ENCODE data around the gene ZIK1. TPM values are rescaled to one million over a fixed set of nuclear protein-coding genes. Genes with fewer than 3 reads are reported as not detected.

ZIK1 gene
- total RNA-seq, 2 experiments from 2014 or later: 6.9 to 7.1 TPM

GRCh38 chr19:57633832-57634131, 49.8 kb downstream of the ZIK1 start:
- POLR2A ChIA-PET: interaction anchor here (0.6 to 2.3 kb wide), 14 partner anchors 9 to 550 kb away, joined by 3 to 13 read pairs (median 4); partner anchors contain the start of genes ZNF134, ZNF154, ZNF274 and ZNF304
- peak overlapping the region; percentile 87 for H3K4me3 ChIP-seq (ENCODE audit: low read length)
- peaks cover 70% of the 10 kb centered on the region for H3K36me3 Mint-ChIP-seq (ENCODE audit: low read depth)

GRCh38 chr19:57637379-57637778, 53.4 kb downstream of the ZIK1 start:
- peaks cover 80% of the 10 kb centered on the region for H3K36me3 ChIP-seq (ENCODE audit: insufficient read depth, low read length)
- TF ChIP-seq CTCF (IDR thresholded peaks at IDR 0.05): no peak
- POLR2A ChIA-PET: no interaction called here
- H3K27me3 ChIP-seq (ENCODE audit: control insufficient read depth in 1 of 2, insufficient read depth in 2 of 2, low read length in 2 of 2): no peaks in the 10 kb centered on the region
- peaks cover 14 to 63% of the 10 kb centered on the region in 2 experiments for H3K9me3 ChIP-seq (ENCODE audit: control insufficient read depth in 1 of 2, insufficient read depth in 1 of 2, low read length in 2 of 2)
- ATAC-seq (ENCODE audit: poor library complexity): no peak
- peaks cover 19% of the 10 kb centered on the region for H3K4me1 ChIP-seq (ENCODE audit: insufficient read depth, low read length)
- no peaks in the 10 kb centered on the region for H3K27me3 Mint-ChIP-seq
- CTCF ChIA-PET: no interaction called here
- H3K9me3 Mint-ChIP-seq: peaks cover 30% of the 10 kb centered on the region
- H3K27ac ChIP-seq (ENCODE audit: low read depth in 1 of 2, low read length in 2 of 2): no peak overlapping the region
- peaks cover 100% of the 10 kb centered on the region for H3K36me3 Mint-ChIP-seq (ENCODE audit: low read depth)
- no peak overlapping the region for H3K27ac Mint-ChIP-seq
- no peak overlapping the region for H3K4me3 ChIP-seq (ENCODE audit: low read length)
- intact Hi-C loops (cut with DNase I, micrococcal nuclease): no loop called here
- no peak for DNase-seq
- peak overlapping the region; percentile 30 for H3K4me3 Mint-ChIP-seq
- peaks cover 35% of the 10 kb centered on the region for H3K4me1 Mint-ChIP-seq (ENCODE audit: low read depth)

More at GRCh38 chr19:57633832-57634131, 49.8 kb downstream of the ZIK1 start:
- intact Hi-C loops (cut with DNase I, micrococcal nuclease): loop anchor here (1.0 to 5.0 kb wide), 7 partner anchors 19 to 524 kb away; partner anchors contain the start of genes ZNF134 (in 2 of the 2), ZNF416 (in 2 of the 2), ZNF417 (in 1 of the 2) and ZNF551 (in 1 of the 2)
- H3K27me3 ChIP-seq (ENCODE audit: control insufficient read depth in 1 of 2, insufficient read depth in 2 of 2, low read length in 2 of 2): no peaks in the 10 kb centered on the region
- Mint-ChIP-seq H3K4me1 (ENCODE audit: low read depth) (peaks cover 35% of the 10 kb centered on the region), H3K4me3 (peak overlapping the region; percentile 98), H3K27me3 (no peaks in the 10 kb centered on the region), H3K9me3 (peaks cover 22% of the 10 kb centered on the region), H3K27ac (peak overlapping the region; percentile 76)
- DNase-seq (peak in 1 of 14 experiments; percentile 18), ATAC-seq (ENCODE audit: poor library complexity) (no peak)
- H3K27ac ChIP-seq (ENCODE audit: low read depth in 1 of 2, low read length in 2 of 2): no peak overlapping the region
- no peak for TF ChIP-seq CTCF (IDR thresholded peaks at IDR 0.05)
- H3K9me3 ChIP-seq (ENCODE audit: control insufficient read depth in 1 of 2, insufficient read depth in 1 of 2, low read length in 2 of 2): peaks cover 15 to 28% of the 10 kb centered on the region in 2 experiments
- H3K36me3 ChIP-seq (ENCODE audit: insufficient read depth, low read length): peaks cover 44% of the 10 kb centered on the region
- H3K4me1 ChIP-seq (ENCODE audit: insufficient read depth, low read length): peaks cover 19% of the 10 kb centered on the region
- CTCF ChIA-PET: interaction anchor here (1.7 kb wide), 1 partner anchor 48 kb away, joined by 8 read pairs; the partner anchor contains the start of gene ZNF551

GRCh38 chr19:57641715-57642234, 57.8 kb downstream of the ZIK1 start:
- Mint-ChIP-seq H3K27me3 (no peaks in the 10 kb centered on the region), H3K27ac (no peak overlapping the region), H3K9me3 (peaks cover 25% of the 10 kb centered on the region), H3K4me1 (ENCODE audit: low read depth) (peaks cover 5% of the 10 kb centered on the region), H3K36me3 (ENCODE audit: low read depth) (peaks cover 93% of the 10 kb centered on the region), H3K4me3 (no peak overlapping the region)
- H3K27ac ChIP-seq (ENCODE audit: low read depth in 1 of 2, low read length in 2 of 2): no peak overlapping the region
- no peak overlapping the region for H3K4me3 ChIP-seq (ENCODE audit: low read length)
- peaks cover 57% of the 10 kb centered on the region for H3K36me3 ChIP-seq (ENCODE audit: insufficient read depth, low read length)
- H3K4me1 ChIP-seq (ENCODE audit: insufficient read depth, low read length): no peaks in the 10 kb centered on the region
- DNase-seq (no peak), ATAC-seq (ENCODE audit: poor library complexity) (no peak)
- H3K27me3 ChIP-seq (ENCODE audit: control insufficient read depth in 1 of 2, insufficient read depth in 2 of 2, low read length in 2 of 2): no peaks in the 10 kb centered on the region
- peaks cover 32 to 72% of the 10 kb centered on the region in 2 experiments for H3K9me3 ChIP-seq (ENCODE audit: control insufficient read depth in 1 of 2, insufficient read depth in 1 of 2, low read length in 2 of 2)
- intact Hi-C loops (cut with DNase I, micrococcal nuclease): no loop called here
- ChIA-PET POLR2A (no interaction called here), CTCF (no interaction called here)
- no peak for TF ChIP-seq CTCF (IDR thresholded peaks at IDR 0.05)
